ENCODE results near the gene NUDCD3.
A peak's percentile ranks its signal among the peaks of the same experiment; 100 is the strongest.

Gene NUDCD3

GRCh38 chr7:44398953-44399574, 91.4 kb downstream of the NUDCD3 start:
- DNase-seq (ENCODE audit: low read depth): no peak

- DNase-seq (ENCODE audit: low read depth): no peak
Measured at GRCh38 chr7:44398511-44398911, 91.9 kb downstream of the NUDCD3 start.

- no peak for DNase-seq (ENCODE audit: low read depth)
Measured at GRCh38 chr7:44396931-44397545, 93.4 kb downstream of the NUDCD3 start.

- no peak for DNase-seq (ENCODE audit: low read depth)
Measured at GRCh38 chr7:44396496-44396895, 94.0 kb downstream of the NUDCD3 start.

- DNase-seq (ENCODE audit: low read depth): no peak
Measured at GRCh38 chr7:44395067-44395466, 95.4 kb downstream of the NUDCD3 start.

GRCh38 chr7:44394636-44395035, 95.8 kb downstream of the NUDCD3 start:
- DNase-seq (ENCODE audit: low read depth): no peak

- no peak for DNase-seq (ENCODE audit: low read depth)
Measured at GRCh38 chr7:44394112-44394447, 96.4 kb downstream of the NUDCD3 start.

GRCh38 chr7:44393238-44394111, 97.0 kb downstream of the NUDCD3 start:
- DNase-seq (ENCODE audit: low read depth): no peak

- no peak for DNase-seq (ENCODE audit: low read depth)
Measured at GRCh38 chr7:44392618-44393010, 97.8 kb downstream of the NUDCD3 start.

GRCh38 chr7:44391746-44392617, 98.5 kb downstream of the NUDCD3 start:
- DNase-seq (ENCODE audit: low read depth): no peak

GRCh38 chr7:44391171-44391570, 99.3 kb downstream of the NUDCD3 start:
- no peak for DNase-seq (ENCODE audit: low read depth)

- DNase-seq (ENCODE audit: low read depth): no peak
Measured at GRCh38 chr7:44390701-44391100, 99.8 kb downstream of the NUDCD3 start.

GRCh38 chr7:44388089-44388970, 102.1 kb downstream of the NUDCD3 start:
- no peak for DNase-seq (ENCODE audit: low read depth)

GRCh38 chr7:44387389-44387788, 103.1 kb downstream of the NUDCD3 start:
- DNase-seq (ENCODE audit: low read depth): no peak

- DNase-seq (ENCODE audit: low read depth): no peak
Measured at GRCh38 chr7:44386139-44386913, 104.1 kb downstream of the NUDCD3 start.

- DNase-seq (ENCODE audit: low read depth): no peak
Measured at GRCh38 chr7:44385434-44386138, 104.9 kb downstream of the NUDCD3 start.

GRCh38 chr7:44384586-44385433, 105.6 kb downstream of the NUDCD3 start:
- no peak for DNase-seq (ENCODE audit: low read depth)

GRCh38 chr7:44383566-44383965, 106.9 kb downstream of the NUDCD3 start:
- peak; percentile 47 for DNase-seq (ENCODE audit: low read depth)
